ENCODE data around the gene MAPKAPK3.

DNA sequence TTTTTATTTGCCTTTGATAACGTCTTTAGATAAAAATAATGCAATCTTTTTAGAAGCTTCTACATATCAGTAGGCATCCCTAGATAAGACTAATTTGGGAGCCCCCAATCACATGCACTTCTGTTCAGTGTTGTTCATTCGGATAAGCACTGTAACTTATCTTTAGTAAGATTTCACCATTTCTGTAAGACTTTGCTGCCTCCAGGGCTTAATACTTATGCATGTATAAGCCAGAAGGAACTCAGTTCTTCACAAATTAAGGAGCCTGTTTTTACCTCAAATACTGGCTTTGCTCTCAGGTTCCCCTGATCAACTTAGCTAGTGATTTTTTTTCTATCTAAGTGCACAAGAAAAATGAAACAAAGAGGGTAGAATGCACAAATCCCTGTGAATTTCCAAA lies 78.1 kb downstream of the MAPKAPK3 start:
- TF ChIP-seq POLR2A (IDR thresholded peaks at IDR 0.05): no peak
- TF ChIP-seq, protein P1, sequence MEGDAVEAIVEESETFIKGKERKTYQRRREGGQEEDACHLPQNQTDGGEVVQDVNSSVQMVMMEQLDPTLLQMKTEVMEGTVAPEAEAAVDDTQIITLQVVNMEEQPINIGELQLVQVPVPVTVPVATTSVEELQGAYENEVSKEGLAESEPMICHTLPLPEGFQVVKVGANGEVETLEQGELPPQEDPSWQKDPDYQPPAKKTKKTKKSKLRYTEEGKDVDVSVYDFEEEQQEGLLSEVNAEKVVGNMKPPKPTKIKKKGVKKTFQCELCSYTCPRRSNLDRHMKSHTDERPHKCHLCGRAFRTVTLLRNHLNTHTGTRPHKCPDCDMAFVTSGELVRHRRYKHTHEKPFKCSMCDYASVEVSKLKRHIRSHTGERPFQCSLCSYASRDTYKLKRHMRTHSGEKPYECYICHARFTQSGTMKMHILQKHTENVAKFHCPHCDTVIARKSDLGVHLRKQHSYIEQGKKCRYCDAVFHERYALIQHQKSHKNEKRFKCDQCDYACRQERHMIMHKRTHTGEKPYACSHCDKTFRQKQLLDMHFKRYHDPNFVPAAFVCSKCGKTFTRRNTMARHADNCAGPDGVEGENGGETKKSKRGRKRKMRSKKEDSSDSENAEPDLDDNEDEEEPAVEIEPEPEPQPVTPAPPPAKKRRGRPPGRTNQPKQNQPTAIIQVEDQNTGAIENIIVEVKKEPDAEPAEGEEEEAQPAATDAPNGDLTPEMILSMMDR (IDR thresholded peaks at IDR 0.05): no peak

Data from body of pancreas (tissue), 4 donors.